ENCODE data around the gene THRA. TPM values are rescaled to one million over a fixed set of nuclear protein-coding genes. Genes with fewer than 3 reads are reported as not detected.

THRA gene
- total RNA-seq, 1 donor from 2014 or later: 78.3 TPM

- intact Hi-C loops (cut with micrococcal nuclease): no loop called here
- Histone ChIP-seq H3K4me3 (no peak overlapping the region), H3K4me1 (peaks cover 47% of the 10 kb centered on the region), H3K36me3 (peaks cover 72% of the 10 kb centered on the region), H3K9me3 (replicated peaks) (no peaks in the 10 kb centered on the region), H3K27me3 (ENCODE audit: low read depth) (no peaks in the 10 kb centered on the region), H3K27ac (replicated peaks) (no peak overlapping the region)
- no peak for DNase-seq
- no peak for TF ChIP-seq CTCF (IDR thresholded peaks at IDR 0.05; ENCODE audit: borderline replicate concordance)
These were observed 24.5 kb downstream of the THRA start for GRCh38 chr17:40087049-40087794.

- Histone ChIP-seq H3K9me3 (replicated peaks) (no peaks in the 10 kb centered on the region), H3K4me3 (no peak overlapping the region), H3K27ac (replicated peaks) (no peak overlapping the region), H3K27me3 (ENCODE audit: low read depth) (no peaks in the 10 kb centered on the region), H3K36me3 (peaks cover 77% of the 10 kb centered on the region), H3K4me1 (peaks cover 56% of the 10 kb centered on the region)
- DNase-seq: no peak
- intact Hi-C loops (cut with micrococcal nuclease): no loop called here
- TF ChIP-seq CTCF (IDR thresholded peaks at IDR 0.05; ENCODE audit: borderline replicate concordance): no peak
These were observed 25.3 kb downstream of the THRA start for GRCh38 chr17:40087903-40088718.

GRCh38 chr17:40089077-40089895 is 26.5 kb downstream of the THRA start:
- no peak overlapping the region for H3K4me3 ChIP-seq
- H3K27ac ChIP-seq (replicated peaks): peak overlapping the region; percentile 100
- H3K4me1 ChIP-seq: peaks cover 68% of the 10 kb centered on the region
- TF ChIP-seq CTCF (IDR thresholded peaks at IDR 0.05; ENCODE audit: borderline replicate concordance): no peak
- H3K9me3 ChIP-seq (replicated peaks): no peaks in the 10 kb centered on the region
- H3K27me3 ChIP-seq (ENCODE audit: low read depth): no peaks in the 10 kb centered on the region
- intact Hi-C loops (cut with micrococcal nuclease): no loop called here
- H3K36me3 ChIP-seq: peaks cover 77% of the 10 kb centered on the region
- DNase-seq: no peak

- Histone ChIP-seq H3K27ac (replicated peaks) (peak overlapping the region; percentile 100), H3K4me1 (peaks cover 80% of the 10 kb centered on the region), H3K36me3 (peaks cover 77% of the 10 kb centered on the region), H3K9me3 (replicated peaks) (no peaks in the 10 kb centered on the region), H3K27me3 (ENCODE audit: low read depth) (no peaks in the 10 kb centered on the region), H3K4me3 (no peak overlapping the region)
- TF ChIP-seq CTCF (IDR thresholded peaks at IDR 0.05; ENCODE audit: borderline replicate concordance): no peak
- no peak for DNase-seq
- intact Hi-C loops (cut with micrococcal nuclease): no loop called here
These were observed 27.7 kb downstream of the THRA start for GRCh38 chr17:40090237-40091119.

All from left ventricle myocardium inferior (tissue), 1 donor.